ENCODE data around the gene LCN1. TPM values are rescaled to one million over a fixed set of nuclear protein-coding genes. Genes with fewer than 3 reads are reported as not detected.

The LCN1 gene
- polyA plus RNA-seq, 3 donors = not detected

DNA sequence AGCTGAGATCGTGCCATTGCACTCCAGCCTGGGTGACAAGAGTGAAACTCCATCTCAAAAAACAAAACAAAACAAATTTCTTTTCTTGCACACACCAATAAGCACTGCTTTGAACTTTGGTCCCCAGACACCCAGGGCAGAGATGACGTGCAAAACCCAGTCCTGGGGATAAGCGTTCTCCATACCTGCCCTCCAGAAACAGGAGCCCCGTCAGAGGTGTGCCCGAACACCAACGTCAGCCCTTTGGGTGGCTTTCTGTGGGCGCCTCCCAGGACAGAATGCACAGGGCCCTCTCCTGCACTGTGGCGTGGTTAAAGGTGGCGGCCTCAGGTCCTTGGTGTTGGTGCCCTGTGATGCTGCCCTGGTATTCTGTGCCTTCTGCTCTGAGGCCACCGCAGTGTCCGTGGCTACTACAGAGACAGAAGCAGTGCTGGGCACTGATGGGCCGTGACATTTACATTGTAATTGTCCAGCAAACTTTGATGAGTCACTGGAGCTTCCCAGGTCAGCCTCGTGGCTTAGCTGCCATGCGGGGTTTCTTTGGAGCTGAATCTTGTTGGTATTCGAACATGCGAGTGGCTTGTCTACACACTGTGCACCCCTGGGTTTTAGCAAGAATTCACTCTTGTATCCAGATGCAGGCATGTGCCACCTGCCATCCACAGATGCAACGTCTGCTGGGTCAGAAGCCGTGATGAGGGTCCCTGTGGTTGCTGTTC is 31.9 kb upstream of the LCN1 start:
- Mint-ChIP-seq H3K4me1 (no peaks in the 10 kb centered on the region), H3K27ac (no peak overlapping the region), H3K27me3 (ENCODE audit: low read depth in 3 of 3) (peaks cover 0 to 2% (median 0%) of the 10 kb centered on the region in 3 donors), H3K9me3 (no peaks in the 10 kb centered on the region), H3K36me3 (peaks cover 23 to 39% of the 10 kb centered on the region in 2 donors), H3K4me3 (no peak overlapping the region)
- Histone ChIP-seq H3K9ac (ENCODE audit: insufficient read depth, low read length, poor library complexity, severe bottlenecking) (no peak overlapping the region), H3K36me3 (replicated peaks in 1 of 2; ENCODE audit: control insufficient read depth in 1 of 2, insufficient read depth in 2 of 2, low read length in 2 of 2) (peaks cover 20 to 32% of the 10 kb centered on the region in 2 donors), H2AFZ (ENCODE audit: insufficient read depth, low read depth, low read length, poor library complexity, severe bottlenecking) (no peak overlapping the region), H3K27me3 (ENCODE audit: control insufficient read depth in 2 of 2, insufficient read depth in 2 of 2, low read length in 2 of 2) (no peaks in the 10 kb centered on the region), H3K79me2 (ENCODE audit: insufficient read depth, low read length) (no peaks in the 10 kb centered on the region), H4K20me1 (ENCODE audit: insufficient read depth, low read length) (no peaks in the 10 kb centered on the region), H3K27ac (ENCODE audit: low read depth in 1 of 2, low read length in 2 of 2) (no peak overlapping the region), H3K9me3 (replicated peaks in 1 of 2; ENCODE audit: control insufficient read depth in 1 of 2, insufficient read depth in 1 of 2, low read length in 2 of 2) (no peaks in the 10 kb centered on the region), H3K4me3 (replicated peaks in 1 of 3; ENCODE audit: low read depth in 2 of 3, low read length in 3 of 3) (no peak overlapping the region), H3K4me1 (ENCODE audit: control insufficient read depth in 1 of 2, insufficient read depth in 2 of 2, low read length in 2 of 2) (no peaks in the 10 kb centered on the region), H3K4me2 (replicated peaks; ENCODE audit: extremely low read depth, low read length, poor library complexity, severe bottlenecking) (no peak overlapping the region)
- TF ChIP-seq, protein P1, sequence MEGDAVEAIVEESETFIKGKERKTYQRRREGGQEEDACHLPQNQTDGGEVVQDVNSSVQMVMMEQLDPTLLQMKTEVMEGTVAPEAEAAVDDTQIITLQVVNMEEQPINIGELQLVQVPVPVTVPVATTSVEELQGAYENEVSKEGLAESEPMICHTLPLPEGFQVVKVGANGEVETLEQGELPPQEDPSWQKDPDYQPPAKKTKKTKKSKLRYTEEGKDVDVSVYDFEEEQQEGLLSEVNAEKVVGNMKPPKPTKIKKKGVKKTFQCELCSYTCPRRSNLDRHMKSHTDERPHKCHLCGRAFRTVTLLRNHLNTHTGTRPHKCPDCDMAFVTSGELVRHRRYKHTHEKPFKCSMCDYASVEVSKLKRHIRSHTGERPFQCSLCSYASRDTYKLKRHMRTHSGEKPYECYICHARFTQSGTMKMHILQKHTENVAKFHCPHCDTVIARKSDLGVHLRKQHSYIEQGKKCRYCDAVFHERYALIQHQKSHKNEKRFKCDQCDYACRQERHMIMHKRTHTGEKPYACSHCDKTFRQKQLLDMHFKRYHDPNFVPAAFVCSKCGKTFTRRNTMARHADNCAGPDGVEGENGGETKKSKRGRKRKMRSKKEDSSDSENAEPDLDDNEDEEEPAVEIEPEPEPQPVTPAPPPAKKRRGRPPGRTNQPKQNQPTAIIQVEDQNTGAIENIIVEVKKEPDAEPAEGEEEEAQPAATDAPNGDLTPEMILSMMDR (IDR thresholded peaks at IDR 0.05) = no peak
- WGBS (ENCODE audit: insufficient coverage) = 95% methylated on average over 17 of the region's 18 CpGs
- intact Hi-C loops (cut with micrococcal nuclease) = no loop called here
- no peak for DNase-seq

DNA sequence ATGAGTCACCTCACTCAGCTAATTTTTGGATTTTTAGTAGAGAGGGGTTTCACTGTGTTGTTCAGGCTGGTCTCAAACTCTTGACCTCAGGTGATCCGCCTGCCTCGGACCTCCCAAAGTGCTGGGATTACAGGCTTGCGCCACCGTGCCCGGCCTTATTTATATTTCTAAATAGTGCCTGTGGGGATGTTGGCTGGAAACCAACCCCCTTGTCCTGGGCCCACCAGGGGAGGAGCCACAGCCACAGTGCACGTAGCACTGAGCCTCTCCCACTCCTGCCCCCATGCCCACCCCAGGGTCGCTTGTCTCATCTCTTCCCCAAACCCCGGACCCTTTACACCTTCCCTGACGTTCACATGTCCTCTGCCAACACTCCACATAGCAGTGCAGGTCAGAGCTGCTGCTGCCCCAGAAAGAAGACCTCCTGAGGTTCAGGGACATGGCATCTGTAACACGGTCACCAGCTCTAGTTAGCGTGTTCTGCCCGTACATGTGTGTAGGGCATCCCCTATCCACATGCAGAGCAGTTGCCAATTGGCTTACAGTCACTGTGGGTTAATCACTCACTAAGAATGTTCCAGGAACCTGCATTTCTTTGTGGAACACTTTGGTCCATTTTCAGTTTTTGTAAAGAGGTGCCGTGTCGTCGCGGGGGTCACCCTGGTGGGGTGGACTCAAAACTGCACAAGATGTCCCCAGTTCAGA is 30.9 kb upstream of the LCN1 start:
- Histone ChIP-seq H3K79me2 (ENCODE audit: insufficient read depth, low read length) (no peaks in the 10 kb centered on the region), H3K4me1 (ENCODE audit: control insufficient read depth in 1 of 2, insufficient read depth in 2 of 2, low read length in 2 of 2) (no peaks in the 10 kb centered on the region), H3K27ac (ENCODE audit: low read depth in 1 of 2, low read length in 2 of 2) (no peak overlapping the region), H3K9ac (ENCODE audit: insufficient read depth, low read length, poor library complexity, severe bottlenecking) (no peak overlapping the region), H3K9me3 (replicated peaks in 1 of 2; ENCODE audit: control insufficient read depth in 1 of 2, insufficient read depth in 1 of 2, low read length in 2 of 2) (no peaks in the 10 kb centered on the region), H4K20me1 (ENCODE audit: insufficient read depth, low read length) (no peaks in the 10 kb centered on the region), H2AFZ (ENCODE audit: insufficient read depth, low read depth, low read length, poor library complexity, severe bottlenecking) (no peak overlapping the region), H3K27me3 (ENCODE audit: control insufficient read depth in 2 of 2, insufficient read depth in 2 of 2, low read length in 2 of 2) (no peaks in the 10 kb centered on the region), H3K4me2 (replicated peaks; ENCODE audit: extremely low read depth, low read length, poor library complexity, severe bottlenecking) (no peak overlapping the region), H3K4me3 (replicated peaks in 1 of 3; ENCODE audit: low read depth in 2 of 3, low read length in 3 of 3) (no peak overlapping the region), H3K36me3 (replicated peaks in 1 of 2; ENCODE audit: control insufficient read depth in 1 of 2, insufficient read depth in 2 of 2, low read length in 2 of 2) (peaks cover 14 to 22% of the 10 kb centered on the region in 2 donors)
- TF ChIP-seq, protein P1 (IDR thresholded peaks at IDR 0.05) = no peak
- Mint-ChIP-seq H3K4me1 (no peaks in the 10 kb centered on the region), H3K27me3 (ENCODE audit: low read depth in 3 of 3) (peaks cover 0 to 2% (median 0%) of the 10 kb centered on the region in 3 donors), H3K4me3 (no peak overlapping the region), H3K36me3 (peaks cover 14 to 29% of the 10 kb centered on the region in 2 donors), H3K27ac (no peak overlapping the region), H3K9me3 (no peaks in the 10 kb centered on the region)
- 89% methylated on average over 11 of the region's 16 CpGs for WGBS (ENCODE audit: insufficient coverage)
- intact Hi-C loops (cut with micrococcal nuclease) = no loop called here
- DNase-seq = no peak

Data from CD14-positive monocyte (primary cell).